Measurements from ENCODE around the gene KIF25. TPM values are rescaled to one million over a fixed set of nuclear protein-coding genes. Genes with fewer than 3 reads are reported as not detected.

KIF25 gene
- total RNA-seq, 4 donors from 2014 or later: 0.26 TPM; not detected in 3

GRCh38 chr6:168039849-168040248 is 42.4 kb downstream of the KIF25 start:
- H3K4me3 ChIP-seq: no peak overlapping the region
- H3K36me3 ChIP-seq: no peaks in the 10 kb centered on the region
- TF ChIP-seq POLR2A (IDR thresholded peaks at IDR 0.05) (no peak), CTCF (IDR thresholded peaks at IDR 0.05) (no peak)
- DNase-seq: no peak
- 75 to 83% methylated on average over 6 to 8 of the region's 13 CpGs for WGBS, 2 donors
- H3K27me3 ChIP-seq: no peaks in the 10 kb centered on the region
- H3K27ac ChIP-seq: no peak overlapping the region
- H3K4me1 ChIP-seq: peaks cover 8 to 37% (median 10%) of the 10 kb centered on the region in 3 donors
- H3K9me3 ChIP-seq: peaks cover 0 to 22% (median 12%) of the 10 kb centered on the region in 3 donors
- intact Hi-C loops (cut with DNase I): no loop called here

- TF ChIP-seq CTCF (IDR thresholded peaks at IDR 0.05) (no peak), POLR2A (IDR thresholded peaks at IDR 0.05) (no peak)
- Histone ChIP-seq H3K27ac (no peak overlapping the region), H3K36me3 (no peaks in the 10 kb centered on the region), H3K27me3 (no peaks in the 10 kb centered on the region), H3K9me3 (peaks cover 0 to 22% (median 12%) of the 10 kb centered on the region in 3 donors), H3K4me3 (no peak overlapping the region), H3K4me1 (peaks cover 3 to 31% (median 5%) of the 10 kb centered on the region in 3 donors)
- WGBS, 2 donors: 95 to 96% methylated on average over 10 to 13 of the region's 15 CpGs
- intact Hi-C loops (cut with DNase I): no loop called here
- no peak for DNase-seq
These were observed 43.5 kb downstream of the KIF25 start for GRCh38 chr6:168040856-168041496.

- no peak for TF ChIP-seq CTCF (IDR thresholded peaks at IDR 0.05)
- TF ChIP-seq POLR2A (IDR thresholded peaks at IDR 0.05): no peak
- no peak for DNase-seq
- Histone ChIP-seq H3K4me1 (peaks cover under 1 to 26% (median 4%) of the 10 kb centered on the region in 3 donors), H3K27ac (no peak overlapping the region), H3K36me3 (no peaks in the 10 kb centered on the region), H3K4me3 (no peak overlapping the region), H3K9me3 (peaks cover 0 to 22% (median 12%) of the 10 kb centered on the region in 3 donors), H3K27me3 (no peaks in the 10 kb centered on the region)
- intact Hi-C loops (cut with DNase I): no loop called here
- WGBS, 2 donors: 79 to 88% methylated on average over 4 to 13 of the region's 15 CpGs
These were observed 44.5 kb downstream of the KIF25 start for GRCh38 chr6:168041928-168042327.

- no peaks in the 10 kb centered on the region for H3K27me3 ChIP-seq
- H3K9me3 ChIP-seq: peaks cover 0 to 22% (median 12%) of the 10 kb centered on the region in 3 donors
- no peak for DNase-seq
- no peak overlapping the region for H3K27ac ChIP-seq
- TF ChIP-seq CTCF (IDR thresholded peaks at IDR 0.05) (no peak), POLR2A (IDR thresholded peaks at IDR 0.05) (no peak)
- no peak overlapping the region for H3K4me3 ChIP-seq
- intact Hi-C loops (cut with DNase I): no loop called here
- WGBS, 2 donors: 94 to 96% methylated on average over 5 to 10 of the region's 29 CpGs
- H3K36me3 ChIP-seq: no peaks in the 10 kb centered on the region
- peaks cover 0 to 19% (median 4%) of the 10 kb centered on the region in 3 donors for H3K4me1 ChIP-seq
These were observed 45.1 kb downstream of the KIF25 start for GRCh38 chr6:168042426-168043192.

GRCh38 chr6:168043193-168043847 is 45.8 kb downstream of the KIF25 start:
- DNase-seq: no peak
- TF ChIP-seq POLR2A (IDR thresholded peaks at IDR 0.05) (no peak), CTCF (IDR thresholded peaks at IDR 0.05) (no peak)
- H3K27me3 ChIP-seq: no peaks in the 10 kb centered on the region
- H3K4me1 ChIP-seq: peaks cover 0 to 12% (median 3%) of the 10 kb centered on the region in 3 donors
- no peak overlapping the region for H3K4me3 ChIP-seq
- H3K36me3 ChIP-seq: no peaks in the 10 kb centered on the region
- WGBS, 2 donors: 83% methylated on average over 5 to 7 of the region's 17 CpGs
- no peak overlapping the region for H3K27ac ChIP-seq
- peaks cover 0 to 22% (median 12%) of the 10 kb centered on the region in 3 donors for H3K9me3 ChIP-seq
- intact Hi-C loops (cut with DNase I): no loop called here
